CD4-positive, alpha-beta T cell treated with Interleukin-2 at 100 ng/mL for 4 hours (primary cell): ENCODE data around the gene SPTBN5.

Experiments
- DNase-seq: peaks from one replicate; pipeline ENCODE4 v3.0.0-alpha.2; 2020; ENCODE audit warnings: low spot score

Gene SPTBN5

GRCh38 chr15:41801850-41802455, 91.9 kb downstream of the SPTBN5 start:
- DNase-seq, result no peak

- DNase-seq, result no peak
These were observed 92.7 kb downstream of the SPTBN5 start for GRCh38 chr15:41801185-41801584.

GRCh38 chr15:41799488-41799805, 94.4 kb downstream of the SPTBN5 start:
- DNase-seq, result no peak

GRCh38 chr15:41798607-41799487, 95.0 kb downstream of the SPTBN5 start:
- no peak for DNase-seq
